ENCODE results near the gene RASA3. TPM values are rescaled to one million over a fixed set of nuclear protein-coding genes. Genes with fewer than 3 reads are reported as not detected.

The RASA3 gene
- total RNA-seq, 1 experiment from 2014 or later: 10.0 TPM

- Histone ChIP-seq H3K9me3 (ENCODE audit: insufficient read depth, low read depth) (no peaks in the 10 kb centered on the region), H4K20me1 (ENCODE audit: insufficient read depth) (no peaks in the 10 kb centered on the region), H3K4me1 (replicated peaks; ENCODE audit: insufficient read depth) (no peaks in the 10 kb centered on the region), H3K27ac (no peak overlapping the region), H3K36me3 (ENCODE audit: low read depth) (no peaks in the 10 kb centered on the region), H3K4me2 (no peak overlapping the region), H3K79me2 (ENCODE audit: low read depth) (no peaks in the 10 kb centered on the region), H2AFZ (no peak overlapping the region), H3K9me2 (ENCODE audit: insufficient read depth) (no peaks in the 10 kb centered on the region), H3K27me3 (ENCODE audit: insufficient read depth, low read depth) (no peaks in the 10 kb centered on the region), H3K4me3 (no peak overlapping the region), H3F3A (ENCODE audit: insufficient read depth, low read depth) (peaks cover 4% of the 10 kb centered on the region; the same call in 1 of the 2 replicates)
- CTCF ChIA-PET: no interaction called here
- no TSS peak for BruUV-seq (replicated peaks)
- POLR2A ChIA-PET (ENCODE audit: unreplicated experiment): no interaction called here
- DNase-seq: no peak
- intact Hi-C loops (cut with micrococcal nuclease; ENCODE audit: unreplicated experiment): no loop called here
- TF ChIP-seq CTCF (conservative IDR thresholded peaks at IDR 0.05) (no peak), EZH2 (IDR thresholded peaks at IDR 0.05; ENCODE audit: low read depth) (no peak)
Measured at GRCh38 chr13:114008964-114009589, 123.3 kb downstream of the RASA3 start.

- TF ChIP-seq CTCF (conservative IDR thresholded peaks at IDR 0.05) (no peak), EZH2 (IDR thresholded peaks at IDR 0.05; ENCODE audit: low read depth) (no peak)
- Histone ChIP-seq H3K4me3 (no peak overlapping the region), H3F3A (ENCODE audit: insufficient read depth, low read depth) (peaks cover 4% of the 10 kb centered on the region; the same call in 1 of the 2 replicates), H3K4me1 (replicated peaks; ENCODE audit: insufficient read depth) (no peaks in the 10 kb centered on the region), H3K4me2 (no peak overlapping the region), H3K36me3 (ENCODE audit: low read depth) (no peaks in the 10 kb centered on the region), H2AFZ (no peak overlapping the region), H3K9me3 (ENCODE audit: insufficient read depth, low read depth) (no peaks in the 10 kb centered on the region), H4K20me1 (ENCODE audit: insufficient read depth) (no peaks in the 10 kb centered on the region), H3K9me2 (ENCODE audit: insufficient read depth) (no peaks in the 10 kb centered on the region), H3K27me3 (ENCODE audit: insufficient read depth, low read depth) (no peaks in the 10 kb centered on the region), H3K27ac (no peak overlapping the region), H3K79me2 (ENCODE audit: low read depth) (no peaks in the 10 kb centered on the region)
- intact Hi-C loops (cut with micrococcal nuclease; ENCODE audit: unreplicated experiment): no loop called here
- CTCF ChIA-PET: no interaction called here
- no peak for DNase-seq
- POLR2A ChIA-PET (ENCODE audit: unreplicated experiment): no interaction called here
- no TSS peak for BruUV-seq (replicated peaks)
Measured at GRCh38 chr13:114007566-114007965, 124.9 kb downstream of the RASA3 start.

- H3K9me3 ChIP-seq (ENCODE audit: insufficient read depth, low read depth): no peaks in the 10 kb centered on the region
- DNase-seq: no peak
- no peaks in the 10 kb centered on the region for H3K4me1 ChIP-seq (replicated peaks; ENCODE audit: insufficient read depth)
- H3K4me3 ChIP-seq: no peak overlapping the region
- H4K20me1 ChIP-seq (ENCODE audit: insufficient read depth): no peaks in the 10 kb centered on the region
- no peak overlapping the region for H2AFZ ChIP-seq
- POLR2A ChIA-PET (ENCODE audit: unreplicated experiment): no interaction called here
- no peak overlapping the region for H3K4me2 ChIP-seq
- no peaks in the 10 kb centered on the region for H3K36me3 ChIP-seq (ENCODE audit: low read depth)
- no peaks in the 10 kb centered on the region for H3K79me2 ChIP-seq (ENCODE audit: low read depth)
- intact Hi-C loops (cut with micrococcal nuclease; ENCODE audit: unreplicated experiment): no loop called here
- no peaks in the 10 kb centered on the region for H3F3A ChIP-seq (ENCODE audit: insufficient read depth, low read depth)
- no peaks in the 10 kb centered on the region for H3K27me3 ChIP-seq (ENCODE audit: insufficient read depth, low read depth)
- no peak for TF ChIP-seq CTCF (conservative IDR thresholded peaks at IDR 0.05)
- TF ChIP-seq EZH2 (IDR thresholded peaks at IDR 0.05; ENCODE audit: low read depth): no peak
- CTCF ChIA-PET: no interaction called here
- H3K27ac ChIP-seq: no peak overlapping the region
- BruUV-seq (replicated peaks): no TSS peak
- H3K9me2 ChIP-seq (ENCODE audit: insufficient read depth): no peaks in the 10 kb centered on the region
Measured at GRCh38 chr13:114005206-114005724, 127.2 kb downstream of the RASA3 start.
